Activated CD8-positive, alpha-beta memory T cell treated with anti-CD3 and anti-CD28 coated beads for 48 hours (primary cell): ENCODE measurements around the gene GALNT2.
A peak's percentile ranks its signal among the peaks of the same experiment; 100 is the strongest.

Source experiments
- DNase-seq, 3 experiments: peaks; one replicate each; pipeline ENCODE4 v3.0.0-alpha.2; 2020; ENCODE audit warnings: low read depth in 2 of 3, low spot score in 2 of 3

The GALNT2 gene

GRCh38 chr1:230071316-230071715 is 4.3 kb downstream of the GALNT2 start:
- no peak for DNase-seq

GRCh38 chr1:230072296-230072695 is 5.3 kb downstream of the GALNT2 start:
- no peak for DNase-seq

DNA sequence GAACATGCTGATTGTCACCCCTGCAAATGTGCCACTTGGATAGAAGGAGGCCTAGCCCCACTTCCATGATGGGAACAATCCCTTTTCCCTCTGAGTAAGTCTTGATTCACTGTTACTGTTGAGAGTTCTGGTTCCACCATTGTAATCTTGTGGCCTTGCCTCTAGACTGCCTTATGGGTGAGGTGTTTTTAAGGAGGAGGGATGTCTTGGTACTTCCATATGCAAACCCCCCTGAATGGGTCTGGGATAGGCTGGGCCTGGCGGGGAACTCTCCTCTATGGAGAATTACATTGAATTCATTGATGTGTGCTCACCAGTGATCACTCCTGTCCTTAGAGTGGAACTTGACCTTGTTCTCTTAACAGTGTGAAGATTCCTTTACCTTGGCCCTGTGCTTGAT is 5.8 kb downstream of the GALNT2 start:
- DNase-seq: no peak

DNA sequence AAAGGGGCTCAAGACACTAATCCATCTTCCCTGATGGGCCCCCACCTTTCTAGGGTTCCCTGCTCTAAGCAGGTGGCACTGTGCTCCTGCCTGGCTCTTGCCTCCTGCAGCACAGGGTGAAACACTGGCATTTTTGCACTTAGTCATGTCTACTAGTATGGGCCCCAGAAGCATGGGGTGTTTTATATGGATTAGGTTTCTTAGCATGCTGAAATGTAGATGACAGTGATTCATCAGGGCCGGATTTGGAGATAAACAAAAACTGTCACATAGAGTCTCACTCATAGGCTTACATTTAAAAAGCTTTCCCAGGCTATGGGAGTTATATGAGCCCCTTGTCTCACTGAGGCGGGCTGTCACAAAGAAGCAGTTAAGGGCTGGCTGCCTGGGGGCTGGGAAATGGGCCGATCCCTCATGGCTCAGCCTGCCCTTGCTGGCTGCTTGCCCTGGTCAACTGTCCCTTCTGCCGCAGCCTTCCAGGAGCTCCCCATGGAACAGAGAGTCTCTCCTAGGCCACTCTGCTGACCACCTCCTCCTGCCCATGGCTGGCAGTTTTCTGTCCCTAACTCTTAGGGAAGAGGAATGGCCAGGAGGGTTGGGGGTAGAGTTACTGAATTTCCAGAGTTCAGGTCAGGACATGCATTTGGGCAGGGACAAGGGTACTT is 6.5 kb downstream of the GALNT2 start:
- DNase-seq: no peak

DNA sequence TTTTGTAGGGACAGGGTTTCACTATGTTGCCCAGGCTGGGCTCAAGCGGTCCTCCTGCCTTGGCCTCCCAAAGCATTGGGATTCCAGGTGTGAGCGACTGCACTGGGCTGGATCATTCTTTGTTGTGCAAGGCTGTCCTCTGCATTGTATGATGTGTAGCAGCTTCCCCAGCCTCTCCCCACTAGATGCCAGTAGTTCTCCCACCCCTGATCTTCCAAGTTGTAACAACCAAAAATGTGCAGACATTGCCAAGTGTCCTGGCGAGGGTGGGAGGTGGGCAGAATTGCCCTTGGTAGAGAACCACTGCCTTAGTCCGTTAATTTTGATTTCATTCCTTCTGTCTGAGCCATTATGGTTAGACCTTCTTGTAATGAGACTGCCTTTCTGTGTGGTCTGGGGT is 7.2 kb downstream of the GALNT2 start:
- no peak for DNase-seq

- no peak for DNase-seq
Measured at GRCh38 chr1:230074762-230075161, 7.7 kb downstream of the GALNT2 start.

DNA sequence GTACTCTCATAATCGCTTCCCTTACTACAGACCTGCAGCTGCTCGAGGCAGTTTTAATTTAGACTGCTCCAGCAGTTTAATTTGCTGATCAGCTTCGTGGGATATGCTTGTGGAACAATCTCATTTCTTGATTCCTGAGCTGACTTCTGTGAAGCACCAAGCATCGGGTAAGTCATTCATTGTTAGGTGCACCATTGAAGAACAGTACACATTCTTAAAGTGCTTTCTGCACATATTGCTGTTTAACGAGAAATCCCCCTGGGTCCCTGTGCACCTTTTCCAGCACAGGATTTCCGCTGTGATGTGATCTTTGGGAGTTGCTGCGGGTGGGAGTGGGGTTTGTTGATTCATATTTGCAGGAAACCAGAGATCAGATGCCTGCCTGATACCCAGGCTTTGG is 9.1 kb downstream of the GALNT2 start:
- no peak for DNase-seq

GRCh38 chr1:230077011-230077410 is 10.0 kb downstream of the GALNT2 start:
- no peak for DNase-seq

DNA sequence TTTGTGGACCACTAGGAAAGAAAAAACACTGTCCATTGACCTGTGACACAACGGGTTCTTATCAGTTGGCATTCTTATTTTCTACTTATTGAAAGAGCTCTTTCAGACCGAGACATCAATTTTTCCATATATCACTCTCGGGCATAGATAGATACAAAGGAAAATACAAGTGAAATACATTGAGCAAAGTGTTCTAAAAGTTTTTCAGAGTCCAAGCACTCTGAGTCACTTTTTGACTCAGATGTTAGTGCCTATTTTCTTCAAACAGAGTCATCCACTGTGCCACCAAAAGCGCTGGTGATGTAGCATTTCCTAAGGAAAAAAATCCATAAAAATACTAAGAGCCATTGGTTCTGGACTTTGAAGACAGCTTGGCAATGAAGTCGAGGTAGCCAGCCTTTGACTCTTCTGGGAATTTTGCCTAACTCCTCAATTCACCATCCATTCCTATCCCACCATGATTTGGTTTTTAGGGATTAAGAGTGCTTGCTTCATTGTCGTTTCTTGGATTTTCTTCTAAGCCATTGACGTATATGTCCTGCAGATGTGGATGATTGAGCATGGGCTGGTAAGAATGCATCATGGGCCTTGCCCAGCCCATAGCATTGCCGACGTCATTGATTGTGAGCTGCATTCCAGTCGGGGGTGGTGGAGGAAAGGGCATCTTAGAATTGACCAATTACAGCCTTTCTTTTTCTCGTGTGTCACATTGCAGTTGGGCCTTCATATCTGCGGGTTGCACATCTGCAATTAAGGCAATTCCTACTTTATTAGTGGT is 10.6 kb downstream of the GALNT2 start:
- no peak for DNase-seq

GRCh38 chr1:230079199-230080024 is 12.4 kb downstream of the GALNT2 start:
- no peak for DNase-seq

GRCh38 chr1:230080822-230081221 is 13.8 kb downstream of the GALNT2 start:
- DNase-seq: no peak

DNA sequence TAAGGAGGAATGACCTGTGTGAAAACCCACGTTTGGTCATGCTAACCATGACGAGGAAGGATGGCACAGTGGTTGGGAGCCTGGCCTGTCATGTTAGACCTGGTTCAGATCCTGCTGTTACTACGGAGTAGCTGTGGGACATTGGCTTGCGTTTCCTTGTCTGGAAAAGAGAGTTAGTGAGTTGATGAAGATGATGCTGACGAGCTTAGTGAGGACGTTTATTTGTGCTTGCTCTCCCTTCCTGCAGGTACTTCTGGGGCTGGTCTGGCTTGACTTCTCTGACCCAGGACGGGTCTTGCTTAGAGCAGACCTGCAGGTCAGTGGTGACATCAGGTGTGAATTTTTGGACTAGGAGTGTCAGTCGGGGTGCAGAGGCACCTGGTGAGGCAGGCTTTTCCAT is 14.7 kb downstream of the GALNT2 start:
- no peak for DNase-seq

DNA sequence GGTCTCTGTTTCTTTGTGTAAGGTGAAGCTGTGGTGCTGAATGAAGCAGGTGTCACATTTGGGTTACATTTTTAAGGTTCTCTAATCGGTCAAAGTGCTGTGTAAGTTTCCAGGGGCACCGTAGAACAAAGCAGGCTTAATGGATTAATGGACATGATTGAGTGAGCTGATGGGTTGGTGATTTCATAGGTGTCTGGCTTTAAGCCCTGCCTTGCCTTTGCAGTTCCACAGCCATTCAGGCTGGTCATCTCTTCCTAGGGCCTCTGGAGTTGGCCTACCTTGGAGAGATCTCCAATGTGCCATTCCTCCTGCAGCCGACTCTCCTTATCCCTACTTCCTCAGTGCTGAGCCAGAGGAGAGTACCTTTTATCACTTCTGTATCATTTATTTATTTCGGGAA is 15.2 kb downstream of the GALNT2 start:
- no peak for DNase-seq

GRCh38 chr1:230083053-230083452 is 16.0 kb downstream of the GALNT2 start:
- DNase-seq: no peak

- no peak for DNase-seq
Measured at GRCh38 chr1:230083746-230084407, 16.8 kb downstream of the GALNT2 start.

DNA sequence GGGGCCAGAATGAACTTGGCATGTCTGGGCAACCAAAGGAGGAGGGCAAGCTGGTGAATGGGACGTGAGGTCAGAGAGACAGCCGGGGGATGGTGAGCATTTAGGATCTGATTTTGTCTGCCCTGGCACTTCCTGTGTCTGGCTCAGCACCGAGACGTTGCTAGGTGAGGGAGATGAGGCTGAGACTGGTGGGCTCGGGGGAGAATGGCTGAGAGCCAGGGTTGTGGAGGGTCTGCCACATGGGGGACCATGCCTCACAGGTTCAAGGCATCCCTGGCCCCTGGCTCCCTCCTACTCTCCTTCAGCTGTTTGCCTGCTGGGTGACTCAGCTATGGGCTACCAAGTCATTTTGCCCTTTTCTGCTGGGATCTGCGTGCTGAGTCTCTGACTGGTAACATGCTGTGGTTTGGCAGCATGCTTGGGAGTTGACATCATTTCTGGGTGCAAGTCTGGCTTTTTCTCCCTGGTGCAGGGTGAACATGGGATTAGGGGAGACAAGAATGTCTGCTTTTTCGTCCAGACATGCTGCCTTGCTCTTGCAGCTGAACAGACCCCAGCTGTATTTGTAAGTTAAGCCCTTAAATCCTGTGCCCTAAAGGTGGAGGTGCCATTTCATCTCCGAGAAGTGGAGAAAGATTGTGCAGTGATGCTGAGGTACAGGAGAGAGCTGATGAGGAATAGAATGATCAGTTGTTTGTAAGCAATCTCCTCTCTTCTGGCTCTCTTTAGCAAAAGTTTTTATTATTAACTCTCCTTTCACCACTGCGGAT is 17.6 kb downstream of the GALNT2 start:
- peak in 2 of 3 experiments; percentile 40 to 51 for DNase-seq

GRCh38 chr1:230085178-230085515 is 18.1 kb downstream of the GALNT2 start:
- DNase-seq: no peak

DNA sequence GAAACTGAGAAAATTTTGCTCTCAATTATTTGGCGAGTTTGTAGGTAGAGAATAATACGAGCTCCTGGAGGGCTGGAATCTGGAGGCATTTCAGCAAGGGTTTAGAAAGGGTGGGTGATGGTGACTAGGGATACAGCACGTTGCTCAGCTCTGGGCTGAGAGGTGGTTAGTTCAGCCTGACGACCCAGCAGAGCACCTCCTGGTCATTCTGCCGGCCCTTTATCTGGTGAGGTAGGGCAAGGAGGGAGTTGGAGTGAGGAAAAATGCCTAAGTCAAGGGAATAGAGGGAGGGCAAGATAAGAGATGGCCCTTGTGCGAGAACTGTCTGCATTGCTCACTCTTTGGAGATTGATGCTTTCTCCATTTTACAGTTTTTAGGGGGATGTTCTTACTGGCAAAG is 19.1 kb downstream of the GALNT2 start:
- DNase-seq: no peak

DNA sequence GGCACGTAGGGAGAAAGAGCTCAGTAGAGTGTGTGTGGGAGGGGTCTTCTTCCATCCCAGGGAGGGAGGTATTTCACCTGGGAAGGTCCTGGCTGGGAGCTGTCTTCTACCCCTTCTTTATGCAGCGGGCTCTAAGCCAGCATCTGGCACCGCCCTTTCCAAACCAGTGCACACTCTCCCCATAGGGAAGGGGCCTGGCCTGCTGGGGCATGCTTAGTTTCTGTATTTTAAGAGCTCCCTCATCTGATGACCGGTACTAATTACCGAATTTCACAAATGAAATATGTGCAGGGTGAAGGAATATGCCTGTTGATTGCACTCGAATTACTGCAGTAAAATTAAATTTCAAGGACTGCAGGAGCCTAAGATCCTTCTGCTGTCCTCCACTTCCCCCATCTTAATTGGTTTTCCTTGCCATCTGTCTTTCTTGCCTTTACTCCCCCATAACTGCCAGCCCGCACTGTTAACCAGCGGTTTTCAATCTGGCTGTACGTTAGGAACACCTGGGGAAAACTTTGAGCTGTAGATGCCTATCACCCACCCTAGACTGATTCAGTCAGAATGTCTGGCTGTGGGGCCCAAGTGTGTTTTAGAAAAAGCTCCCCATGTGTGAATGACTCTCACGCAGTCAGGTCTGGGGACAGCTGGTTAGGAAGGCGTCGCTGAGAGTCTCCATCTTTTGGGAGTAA is 20.1 kb downstream of the GALNT2 start:
- DNase-seq: no peak

- no peak for DNase-seq
Measured at GRCh38 chr1:230087717-230088105, 20.7 kb downstream of the GALNT2 start.
